HG03571 (cell line): ENCODE results near the gene PCLAF.
"Not testable (repeated sequence)": the region's sequence is repeated elsewhere in the genome, so short reads cannot be mapped to it uniquely, and the experiment has no call there.

ENCODE experiments used
- ATAC-seq: cut with Tn5 transposase; IDR thresholded peaks from one replicate; pipeline ENCODE4 v1.9.1; 2021; ENCODE audit not compliant: unreplicated experiment

Gene PCLAF

DNA sequence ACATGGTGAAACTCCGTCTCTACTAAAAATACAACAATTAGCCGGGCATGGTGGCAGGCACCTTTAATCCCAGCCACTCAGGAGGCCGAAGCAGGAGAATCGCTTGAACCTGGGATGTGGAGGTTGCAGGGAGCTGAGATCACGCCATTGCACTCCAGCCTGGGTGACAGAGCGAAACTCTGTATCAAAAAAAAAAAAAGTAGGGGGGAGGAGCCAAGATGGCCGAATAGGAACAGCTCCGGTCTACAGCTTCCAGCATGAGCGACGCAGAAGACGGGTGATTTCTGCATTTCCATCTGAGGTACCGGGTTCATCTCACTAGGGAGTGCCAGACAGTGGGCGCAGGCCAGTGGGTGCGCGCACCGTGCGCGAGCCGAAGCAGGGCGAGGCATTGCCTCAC lies 54.8 kb downstream of the PCLAF start:
- ATAC-seq = not testable (repeated sequence)

DNA sequence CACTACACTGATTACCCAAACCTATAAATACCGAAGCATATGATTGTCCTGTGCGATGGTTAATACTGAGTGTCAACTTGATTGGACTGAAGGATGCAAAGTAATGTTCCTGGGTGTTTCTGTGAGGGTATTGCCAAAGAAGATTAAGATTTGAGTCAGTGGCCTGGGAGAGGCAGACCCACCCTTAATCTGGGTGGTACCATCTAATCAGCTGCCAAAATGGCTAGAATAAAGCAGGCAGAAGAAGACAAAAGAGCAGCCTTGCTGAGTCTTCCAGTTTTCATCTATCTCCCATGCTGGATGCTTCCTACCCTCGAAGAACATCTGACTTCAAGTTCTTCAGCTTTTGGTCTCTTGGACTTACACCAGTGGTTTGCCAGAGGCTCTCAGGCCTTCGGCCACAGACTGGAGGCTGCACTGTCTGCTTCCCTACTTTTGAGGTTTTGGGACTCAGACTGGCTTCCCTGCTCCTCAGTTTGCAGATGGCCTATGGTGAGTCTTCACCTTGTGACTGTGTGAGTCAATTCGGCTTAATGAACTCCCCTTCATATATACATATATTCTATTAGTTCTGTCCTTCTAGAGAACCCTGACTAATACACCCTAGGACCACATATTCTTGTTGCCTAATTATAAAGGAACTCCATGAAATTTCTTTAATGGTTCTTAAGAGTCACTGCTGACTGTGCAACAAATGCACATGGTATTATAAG lies 56.9 kb downstream of the PCLAF start:
- no peak for ATAC-seq

DNA sequence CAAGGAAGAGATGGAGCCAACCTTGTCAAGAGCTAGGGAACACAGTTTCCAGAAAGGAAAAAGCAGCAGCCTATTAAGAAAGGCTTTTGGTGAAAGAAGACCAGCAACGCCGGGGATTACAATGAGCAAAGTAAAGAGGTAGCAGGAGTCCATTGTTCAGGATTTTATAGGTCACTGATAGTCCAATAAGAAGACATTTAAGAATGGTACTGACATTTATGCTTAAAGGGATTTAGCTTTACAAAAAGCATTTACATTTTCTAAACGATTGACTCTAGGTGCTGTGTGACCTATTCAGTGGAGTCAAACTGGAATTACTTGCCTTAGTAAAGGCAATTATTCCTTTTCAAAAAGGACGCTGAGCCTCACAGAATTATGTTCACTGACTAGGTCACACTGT lies 66.0 kb downstream of the PCLAF start:
- no peak for ATAC-seq

DNA sequence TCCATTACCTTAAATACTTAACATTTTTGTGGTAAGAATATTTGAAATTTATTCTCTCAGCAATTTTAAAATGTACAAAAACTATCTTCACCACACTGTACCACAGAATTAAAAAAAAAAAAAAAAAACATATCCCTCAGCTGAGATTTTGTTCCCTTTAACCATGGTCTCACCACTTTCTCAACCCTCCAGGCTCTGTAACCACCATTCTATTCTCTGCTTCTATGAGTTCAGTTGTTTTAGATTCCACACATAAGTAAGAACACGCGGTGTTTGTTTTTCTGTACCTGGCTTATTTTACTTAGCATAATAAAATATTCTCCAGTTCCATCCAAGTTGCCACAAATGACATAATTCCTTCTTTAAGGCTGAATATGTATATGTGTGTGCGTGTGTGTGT lies 66.8 kb downstream of the PCLAF start:
- ATAC-seq = no peak
